NCI-H146 (cell line): ENCODE measurements around the gene USP22.

ENCODE experiments used
- DNase-seq: peaks from one replicate; lab custom pipeline; 2025; lab: John Stamatoyannopoulos, UW

Gene USP22

DNA sequence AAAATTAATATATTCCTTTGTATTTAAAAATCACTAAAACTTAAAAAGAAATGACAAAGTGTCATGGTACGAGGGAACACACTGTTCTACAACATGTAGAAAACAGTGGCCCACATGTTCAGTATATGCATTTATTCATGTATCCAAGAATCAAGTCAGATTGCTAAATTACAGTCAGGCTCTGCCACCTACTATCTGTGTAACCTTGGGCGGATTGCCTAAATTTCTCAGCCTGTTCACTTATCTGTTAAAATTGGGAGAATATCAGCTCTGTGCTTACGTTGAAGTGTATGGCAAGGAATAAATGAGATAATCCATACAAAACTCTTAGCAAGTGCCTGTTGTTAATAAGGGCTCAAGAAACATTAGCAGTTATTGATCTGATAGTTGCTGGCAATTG, 3.4 kb upstream of the USP22 start:
- DNase-seq: no peak

DNA sequence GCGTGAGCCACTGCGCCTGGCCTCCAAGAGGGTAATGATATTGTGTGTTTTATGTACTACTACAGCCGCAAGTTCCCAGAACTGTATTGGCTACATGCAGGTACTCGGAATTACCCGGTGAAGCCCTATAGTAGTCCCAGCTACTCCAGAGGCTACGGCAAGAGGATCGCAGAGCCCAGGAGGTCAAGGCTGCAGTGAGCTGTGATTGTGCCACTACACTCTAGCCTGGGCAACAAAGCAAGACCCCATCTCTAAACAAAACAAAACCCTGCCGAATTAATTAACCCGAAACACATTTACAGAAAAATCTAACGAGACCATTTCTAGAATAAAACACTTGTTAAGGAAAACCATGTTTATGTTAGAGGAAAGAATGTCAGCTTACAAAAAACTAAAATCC, 2.2 kb upstream of the USP22 start:
- no peak for DNase-seq

DNA sequence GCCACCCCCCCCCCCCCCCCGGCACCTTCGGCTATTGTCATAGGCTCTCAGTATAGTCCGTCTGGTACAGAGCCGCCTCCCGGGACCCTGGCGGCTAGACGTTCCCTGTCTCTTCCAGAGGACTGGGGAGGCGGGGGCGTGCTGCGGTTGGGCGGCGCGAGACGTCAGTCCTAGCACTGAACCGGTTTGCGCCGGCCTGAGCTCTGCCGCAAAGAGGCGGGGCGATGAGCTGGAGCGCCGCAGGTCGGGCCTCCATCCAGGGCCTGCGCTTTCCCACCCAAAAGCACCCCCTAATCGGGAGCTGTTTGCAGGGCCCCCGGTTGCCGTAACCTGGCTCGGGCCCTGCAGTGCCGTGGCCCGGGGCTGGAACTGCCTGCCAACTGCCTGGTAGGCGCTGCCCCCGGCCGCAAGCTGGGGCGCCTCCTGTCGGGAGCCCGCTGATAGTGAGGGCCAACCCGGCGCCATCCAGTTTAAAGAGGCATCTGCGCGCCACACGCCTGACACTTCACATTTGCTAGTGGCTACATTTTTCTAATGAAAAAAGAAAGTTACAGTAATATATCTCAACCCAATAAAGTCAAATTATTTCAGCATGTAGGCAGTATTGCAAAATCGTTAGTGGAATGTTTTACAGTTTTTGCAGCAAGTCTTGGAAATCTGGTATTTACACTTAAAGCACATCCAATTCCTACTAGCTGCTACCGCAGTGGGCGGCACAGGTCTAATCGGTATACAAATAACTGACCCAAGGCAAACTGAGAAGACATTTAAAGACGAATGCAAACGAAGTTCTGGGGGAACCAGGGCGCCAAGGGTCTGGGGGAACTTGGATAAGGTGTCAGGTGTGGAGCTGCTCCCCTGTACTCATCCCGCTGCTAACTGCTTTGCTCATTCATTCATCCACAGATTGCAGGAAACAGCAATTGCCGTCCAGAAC, 753 bp upstream of the USP22 start:
- DNase-seq: peak; percentile 99

DNA sequence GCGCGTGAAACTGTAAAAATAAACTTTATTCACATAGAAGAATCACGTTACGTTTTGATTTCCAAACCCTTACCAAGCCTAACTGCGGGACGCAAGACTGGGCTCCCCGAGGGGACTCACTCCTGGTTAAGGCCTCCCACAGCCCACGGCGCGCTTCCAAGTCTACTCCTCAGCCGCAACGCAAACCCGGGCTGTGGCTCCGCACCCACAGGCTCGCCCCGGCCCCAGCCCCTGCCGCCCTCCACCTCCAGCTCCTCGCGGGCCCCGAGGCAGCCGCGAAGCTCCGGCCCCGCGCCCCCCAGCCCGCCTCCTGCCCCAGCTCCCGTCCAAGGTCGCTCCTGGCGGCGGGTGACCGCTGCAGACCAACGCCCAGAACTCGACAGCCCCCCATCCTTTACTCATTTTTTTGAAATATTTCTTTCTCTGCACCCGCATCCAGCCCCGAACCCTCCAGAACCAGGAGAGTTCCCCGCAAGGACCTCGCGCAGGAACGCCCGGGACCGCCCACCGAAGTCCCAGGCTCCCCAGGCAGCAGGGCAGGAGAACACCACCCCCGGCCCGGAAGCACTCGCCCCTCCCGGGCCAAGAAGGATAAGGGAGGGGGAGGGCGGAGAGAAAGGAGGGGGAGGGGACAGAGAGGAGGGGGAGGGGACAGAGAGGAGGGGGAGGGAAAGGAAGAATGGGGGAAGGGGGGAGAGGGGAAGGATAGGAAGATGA, 912 bp downstream of the USP22 start:
- DNase-seq: peak; percentile 90

DNA sequence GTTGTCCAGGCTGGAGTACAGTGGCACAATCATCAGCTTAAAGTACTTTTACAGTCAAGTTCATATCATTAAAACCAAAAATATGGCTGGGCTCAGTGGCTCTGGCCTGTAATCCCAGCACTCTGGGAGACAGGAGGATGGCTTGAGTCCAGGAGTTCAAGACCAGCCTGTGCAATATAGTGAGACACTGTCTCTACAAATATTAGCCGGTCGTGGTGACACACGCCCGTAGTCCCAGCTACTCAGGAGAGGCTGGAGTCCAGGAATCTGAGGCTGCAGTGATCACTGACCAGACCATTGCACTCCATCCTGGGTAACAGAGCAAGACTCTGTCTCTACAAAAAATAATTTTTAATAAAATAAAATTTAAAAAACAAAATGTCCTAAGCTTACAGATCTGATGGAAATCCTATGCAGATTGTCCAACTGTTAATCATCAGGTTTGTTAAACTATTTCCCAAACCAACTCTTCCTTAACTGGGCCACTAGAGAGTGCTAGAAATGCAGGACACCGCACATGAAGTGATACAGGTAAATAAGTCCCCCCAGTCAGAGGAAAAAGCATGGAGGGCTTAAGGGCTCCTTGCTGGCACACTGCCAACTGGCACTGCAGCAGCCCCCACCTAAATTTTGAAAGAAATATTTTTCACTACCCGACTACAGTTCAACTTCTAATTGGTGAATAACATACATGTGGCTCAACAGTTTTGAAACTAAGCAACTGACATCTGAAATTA, 2.8 kb downstream of the USP22 start:
- DNase-seq: peak; percentile 23

DNA sequence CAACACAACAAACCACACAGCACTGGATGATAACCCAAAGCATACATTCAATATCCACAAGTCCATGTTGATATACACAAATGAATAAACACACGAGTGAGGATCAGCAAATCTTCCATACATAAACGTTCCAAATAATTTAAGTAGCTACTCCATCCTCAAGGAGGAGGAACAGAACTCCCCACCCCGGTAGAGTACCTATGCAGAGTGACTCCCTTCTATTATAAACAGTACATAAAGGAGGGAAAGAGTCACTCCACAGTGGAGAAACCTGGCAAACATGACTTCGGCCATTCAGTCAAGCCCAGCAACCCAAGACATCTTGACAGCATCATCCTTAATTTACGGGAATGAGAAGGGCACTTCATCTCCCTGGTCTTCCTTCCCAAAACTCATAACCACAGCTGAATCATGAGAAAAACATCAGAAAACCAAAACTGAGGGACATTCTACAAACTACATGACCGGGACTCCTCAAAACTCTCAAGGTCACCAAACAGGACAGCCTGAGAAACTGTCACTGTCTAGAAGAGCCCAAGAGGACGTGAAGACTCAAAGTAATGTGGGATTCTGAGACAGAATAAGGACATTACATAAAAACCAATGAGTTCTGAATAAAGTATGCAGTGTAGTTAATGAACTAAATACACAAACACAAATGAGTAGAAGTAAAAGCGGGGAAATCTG, 5.6 kb downstream of the USP22 start:
- no peak for DNase-seq

DNA sequence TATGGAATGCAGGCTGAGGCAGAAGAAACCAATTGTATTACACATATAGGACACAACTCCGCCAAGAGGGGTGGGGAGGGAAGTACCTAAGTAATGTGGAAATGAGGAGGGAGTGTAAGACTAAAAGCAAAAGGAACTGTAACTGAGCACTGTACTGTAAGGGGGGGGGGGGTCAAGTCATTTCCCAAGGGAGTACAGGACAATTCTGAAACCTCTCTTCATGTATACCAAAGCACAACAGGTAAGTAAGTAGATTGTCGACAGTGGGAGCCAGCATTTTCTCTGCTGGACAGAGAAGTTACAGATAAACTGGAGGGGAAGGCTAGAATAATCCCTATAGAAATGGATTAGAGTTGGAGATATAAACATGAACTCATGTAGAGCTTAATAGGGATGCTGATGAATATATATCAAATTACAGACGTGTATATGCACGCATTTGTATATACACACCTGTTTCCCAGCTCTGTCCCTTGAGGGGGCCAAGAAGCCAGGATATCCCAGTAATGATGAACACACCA, 6.4 kb downstream of the USP22 start:
- no peak for DNase-seq

DNA sequence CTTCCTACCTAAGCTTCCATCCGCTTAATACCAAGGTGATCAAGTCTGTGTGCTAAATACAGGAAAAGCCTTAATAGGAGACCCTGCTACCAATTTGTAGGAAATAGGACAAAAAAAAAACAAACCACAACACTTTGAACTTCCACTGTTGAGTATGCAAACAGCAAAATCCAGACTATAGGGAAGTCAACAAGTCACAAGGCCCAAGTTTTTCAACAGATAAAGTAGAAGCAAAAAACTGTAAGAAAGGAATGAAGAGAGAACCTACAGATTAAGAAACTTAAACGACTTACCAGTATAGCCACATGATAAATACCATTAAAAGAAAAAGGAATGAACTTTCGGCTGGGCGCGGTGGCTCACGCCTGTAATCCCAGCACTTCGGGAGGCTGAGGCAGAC, 7.4 kb downstream of the USP22 start:
- no peak for DNase-seq

DNA sequence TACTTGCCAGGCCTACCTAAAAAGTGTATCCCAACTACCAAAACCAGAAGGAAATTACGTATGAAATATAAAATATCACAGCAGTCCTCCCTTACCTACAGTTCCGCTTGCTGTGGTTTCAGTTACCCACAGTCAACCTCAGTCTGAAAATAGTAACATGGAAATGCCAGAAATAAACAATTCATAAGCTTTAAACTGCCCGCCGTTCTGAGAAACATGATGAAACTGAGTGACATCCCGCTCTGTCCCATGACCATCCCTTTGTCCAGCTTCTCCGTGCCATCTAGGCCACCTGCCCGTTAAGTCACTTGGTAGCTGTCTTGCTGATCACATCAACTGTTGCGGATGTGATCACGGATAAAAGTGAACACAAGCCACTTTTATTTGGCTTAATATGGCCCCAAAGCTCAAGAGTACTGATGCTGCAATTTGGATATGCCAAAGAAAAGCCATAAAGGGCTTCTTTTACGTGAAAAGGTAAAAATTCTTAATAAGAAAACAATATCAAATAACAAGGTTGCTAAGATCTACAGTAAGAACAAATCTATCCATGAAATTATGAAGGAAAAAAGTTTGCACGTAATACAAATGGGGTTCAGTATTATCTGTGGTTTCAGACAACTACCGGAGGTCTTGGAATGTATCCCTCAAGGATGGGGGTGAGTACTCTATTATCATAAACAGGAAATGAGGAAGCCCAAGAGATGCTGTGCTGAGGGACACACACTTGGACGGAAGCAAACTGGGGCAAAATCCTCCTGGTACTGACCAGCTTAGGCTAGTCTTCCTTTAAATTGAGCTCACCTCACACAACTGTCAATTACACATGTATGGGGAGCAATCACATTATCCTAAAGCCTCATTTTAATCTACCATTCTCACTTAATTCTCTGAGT, 8.2 kb downstream of the USP22 start:
- no peak for DNase-seq

DNA sequence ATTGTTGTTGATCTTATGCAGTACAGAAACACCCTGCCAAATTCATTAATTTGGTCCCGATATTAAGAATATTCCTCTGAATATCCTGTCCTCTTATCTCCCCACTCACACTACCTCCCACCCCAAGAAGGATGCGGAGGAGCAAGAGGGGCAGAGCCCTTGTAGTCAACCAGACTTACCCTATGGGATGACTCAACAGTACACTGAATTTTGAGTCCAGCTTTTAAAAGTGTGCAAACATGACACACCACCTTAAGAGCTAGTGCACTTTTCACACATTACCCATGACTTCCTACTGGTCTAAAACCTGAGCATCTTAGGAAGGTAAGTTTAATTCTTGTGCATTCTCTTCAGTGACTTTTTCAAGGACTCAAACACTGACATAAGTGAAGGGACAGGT, 9.5 kb downstream of the USP22 start:
- DNase-seq: no peak

DNA sequence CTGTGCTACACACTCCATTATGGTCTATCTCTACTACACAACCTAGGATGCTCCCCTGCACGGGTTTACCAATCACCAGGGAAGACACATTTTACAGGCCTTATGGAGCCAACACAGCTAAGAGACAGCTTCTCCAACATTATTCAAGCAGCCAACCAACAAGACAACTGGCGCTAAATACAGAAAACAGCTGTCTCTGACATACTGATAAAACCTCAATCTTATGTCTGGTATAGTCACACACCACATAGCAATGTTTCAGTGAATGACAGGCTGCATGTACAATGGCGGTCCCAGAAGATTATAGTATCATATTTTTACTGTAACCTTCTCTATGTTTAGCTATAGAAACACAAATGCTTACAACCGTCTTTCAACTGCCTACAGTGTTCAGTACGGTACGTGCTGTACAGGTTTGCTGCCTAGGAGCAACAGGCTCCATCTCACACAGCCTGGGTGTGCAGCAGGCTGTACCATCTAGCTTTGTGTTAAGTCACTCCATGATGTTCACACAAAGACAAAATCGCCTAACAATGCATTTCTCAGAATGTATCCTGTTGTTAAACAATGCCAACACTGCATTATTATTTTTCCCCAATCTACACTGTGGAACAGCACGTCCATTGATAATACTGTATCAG, 10.9 kb downstream of the USP22 start:
- DNase-seq: no peak

DNA sequence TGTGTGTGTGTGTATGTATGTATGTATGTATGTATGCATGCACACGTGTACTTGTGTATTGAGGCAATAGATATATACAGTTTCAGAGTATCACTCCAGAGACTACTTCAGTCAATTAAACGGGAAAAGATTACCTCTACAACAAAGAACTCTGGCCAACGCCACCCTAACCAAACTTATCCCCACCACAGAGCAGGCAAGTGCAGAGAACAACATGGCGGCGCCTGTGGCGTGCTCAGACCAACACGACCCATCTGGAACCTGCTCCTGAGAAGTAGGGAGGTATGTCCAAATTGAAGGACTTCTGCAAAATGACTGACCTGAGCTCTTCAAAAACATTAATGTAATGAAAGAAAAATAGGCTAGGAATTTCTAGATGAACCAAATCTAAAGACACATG, 12.4 kb downstream of the USP22 start:
- no peak for DNase-seq

DNA sequence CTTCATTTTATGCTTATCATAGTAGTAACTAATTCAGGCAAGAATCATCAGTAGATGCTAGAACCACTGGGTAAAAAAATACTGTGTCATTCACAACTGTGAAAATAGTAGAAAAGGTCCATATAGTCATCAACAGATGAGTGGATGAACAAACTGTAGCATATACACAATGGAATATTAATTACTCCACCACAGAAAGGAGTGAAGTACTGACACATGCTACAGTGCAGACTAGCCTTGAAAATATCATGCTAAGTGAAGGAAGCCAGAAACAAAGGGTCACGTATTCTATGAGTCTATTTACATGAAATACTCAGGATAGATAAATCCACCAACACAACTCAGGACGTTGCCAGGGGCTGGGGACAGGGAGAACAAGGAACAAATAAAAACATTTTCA, 13.3 kb downstream of the USP22 start:
- no peak for DNase-seq

DNA sequence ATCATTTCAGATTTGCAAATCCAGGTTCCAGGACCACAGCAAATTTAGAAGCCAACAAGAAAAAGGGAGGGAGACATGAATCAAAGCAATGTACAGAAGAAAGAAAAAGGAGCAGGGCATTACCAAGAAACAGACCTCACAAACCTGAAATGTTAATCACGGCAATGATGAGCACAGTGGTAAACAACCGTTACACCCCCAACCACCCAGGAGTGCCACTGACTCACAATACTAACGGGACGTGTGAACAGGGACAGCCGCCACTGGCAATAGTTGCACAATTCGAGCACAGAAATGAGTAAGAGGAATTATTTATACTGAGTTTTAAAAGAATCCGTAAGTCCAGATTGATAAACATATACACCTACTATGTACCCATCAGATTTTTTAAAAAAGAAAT, 13.8 kb downstream of the USP22 start:
- DNase-seq: no peak

DNA sequence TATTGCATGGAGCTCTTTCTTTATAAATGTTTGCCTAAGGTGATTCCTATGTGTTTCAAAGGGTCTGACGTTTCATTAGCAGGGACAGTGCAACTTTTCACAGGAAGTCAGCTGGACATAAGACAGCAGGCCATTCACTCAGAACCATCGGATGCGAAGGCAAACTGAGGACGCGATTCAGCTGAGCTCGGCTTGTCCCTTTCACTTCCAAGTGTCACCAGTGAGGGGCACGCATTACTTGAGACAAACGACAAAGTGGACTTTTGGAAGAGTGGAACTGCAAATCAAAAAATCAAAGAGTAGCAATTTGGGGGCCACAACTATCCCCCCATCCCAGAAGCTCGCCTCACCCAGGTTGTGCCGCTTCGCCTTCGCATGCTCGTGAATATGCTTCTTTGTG, 14.6 kb downstream of the USP22 start:
- no peak for DNase-seq

DNA sequence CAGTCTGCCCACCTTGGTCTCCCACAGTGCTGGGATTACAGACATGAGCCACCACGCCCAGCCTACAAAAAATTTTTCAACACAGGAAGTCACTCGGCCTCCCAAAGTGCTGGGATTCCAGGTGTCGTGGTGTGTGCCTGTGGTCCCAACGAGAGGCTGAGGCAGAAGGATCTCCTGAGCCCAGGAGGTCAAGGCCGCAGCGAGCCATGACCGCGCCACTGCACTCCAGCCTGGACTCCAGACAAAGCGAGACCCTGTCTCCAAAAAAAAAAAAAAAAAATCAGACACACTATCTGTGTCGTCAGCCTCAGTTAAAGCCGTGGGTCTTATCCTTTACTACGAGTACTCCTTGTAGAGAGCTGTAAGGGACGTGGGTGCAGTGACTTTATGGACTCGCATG, 15.8 kb downstream of the USP22 start:
- DNase-seq: no peak

DNA sequence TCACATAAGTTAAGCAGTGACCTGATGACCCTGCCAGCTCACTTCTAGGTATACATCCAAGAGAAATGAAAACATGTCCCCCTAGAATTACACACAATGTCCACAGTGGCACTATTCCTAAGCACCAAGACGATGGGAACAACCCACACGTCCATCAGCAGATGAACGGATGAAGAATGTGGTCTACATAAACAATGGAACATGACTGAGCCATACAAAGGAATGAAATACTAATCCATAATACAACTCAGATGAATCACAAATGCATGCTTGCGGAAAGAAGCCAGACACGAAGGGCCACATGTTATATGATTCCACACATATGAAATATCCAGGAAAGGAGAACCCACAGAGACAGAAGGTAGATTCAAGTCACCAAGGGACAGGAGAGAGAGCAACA, 17.4 kb downstream of the USP22 start:
- no peak for DNase-seq

DNA sequence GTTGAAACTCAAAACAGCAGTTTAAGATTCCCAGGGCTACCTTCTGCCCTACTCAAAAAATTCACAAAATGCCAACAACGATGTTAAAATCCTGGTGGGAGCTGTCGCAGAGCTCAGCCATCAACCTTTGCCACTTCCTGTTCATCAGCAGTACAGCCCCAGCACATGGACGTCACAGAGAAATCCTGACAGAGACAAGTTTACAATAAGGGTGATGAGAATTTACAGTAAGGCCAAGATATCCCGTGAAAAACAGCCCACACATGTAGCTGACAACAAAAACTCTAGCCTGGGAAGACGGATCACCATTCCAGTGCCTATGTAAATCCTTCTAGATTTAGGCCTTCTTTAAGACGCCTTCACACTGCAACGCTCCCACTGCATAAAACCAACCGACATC, 18.8 kb downstream of the USP22 start:
- DNase-seq: no peak

DNA sequence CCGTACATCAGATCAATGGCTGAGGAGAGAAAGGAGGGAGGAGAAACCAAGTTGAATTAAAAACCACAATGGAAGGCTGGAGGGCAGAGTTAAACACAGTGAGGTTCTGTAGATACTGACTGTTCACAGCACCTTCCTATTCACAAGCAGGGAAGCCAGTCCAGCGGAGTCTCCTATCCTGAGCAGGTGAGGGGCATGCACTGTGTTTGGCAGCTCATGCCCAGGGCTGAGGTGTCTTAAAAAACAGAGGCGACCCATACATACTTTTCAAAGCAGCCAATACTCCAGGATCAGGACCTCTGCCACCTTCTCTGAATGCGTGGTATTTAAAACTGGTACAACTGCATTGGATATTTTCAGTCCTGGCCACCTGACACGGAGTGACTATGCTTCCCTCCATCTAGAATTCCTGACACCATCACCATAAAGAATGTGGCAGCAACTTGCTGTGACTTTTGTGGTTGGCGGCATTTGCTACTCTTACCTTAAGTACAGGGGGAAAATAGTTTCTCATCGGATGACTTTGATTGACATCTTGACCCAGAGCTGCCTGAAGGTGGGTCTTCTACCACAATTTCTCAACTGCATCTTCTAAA, 21.5 kb downstream of the USP22 start:
- no peak for DNase-seq

DNA sequence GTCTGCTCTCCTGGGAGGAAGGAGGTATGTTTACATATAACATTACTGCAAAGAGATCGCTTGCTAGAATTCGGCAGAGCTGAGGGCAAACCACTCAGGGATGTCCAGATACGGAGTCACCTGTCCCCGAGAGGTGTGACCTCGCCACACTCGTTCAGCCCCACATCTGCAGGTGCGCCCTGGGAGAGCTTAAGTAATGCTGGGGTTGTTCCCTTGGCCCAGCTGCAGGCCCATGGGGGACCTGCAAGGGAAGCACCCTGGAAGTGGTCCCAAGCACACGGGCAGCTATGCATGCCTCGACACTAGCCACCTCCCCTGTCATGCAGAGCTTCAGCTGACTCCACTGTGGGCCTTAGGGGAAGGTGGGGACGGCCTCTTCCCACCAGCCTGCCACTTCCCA, 22.2 kb downstream of the USP22 start:
- no peak for DNase-seq
